HG02884 (cell line): ENCODE measurements around the gene DLX4.

ENCODE experiments used
- ATAC-seq: cut with Tn5 transposase; IDR thresholded peaks from one replicate; pipeline ENCODE4 v1.9.1; 2021; ENCODE audit warnings: mild to moderate bottlenecking, moderate library complexity; ENCODE audit not compliant: unreplicated experiment

Gene DLX4

DNA sequence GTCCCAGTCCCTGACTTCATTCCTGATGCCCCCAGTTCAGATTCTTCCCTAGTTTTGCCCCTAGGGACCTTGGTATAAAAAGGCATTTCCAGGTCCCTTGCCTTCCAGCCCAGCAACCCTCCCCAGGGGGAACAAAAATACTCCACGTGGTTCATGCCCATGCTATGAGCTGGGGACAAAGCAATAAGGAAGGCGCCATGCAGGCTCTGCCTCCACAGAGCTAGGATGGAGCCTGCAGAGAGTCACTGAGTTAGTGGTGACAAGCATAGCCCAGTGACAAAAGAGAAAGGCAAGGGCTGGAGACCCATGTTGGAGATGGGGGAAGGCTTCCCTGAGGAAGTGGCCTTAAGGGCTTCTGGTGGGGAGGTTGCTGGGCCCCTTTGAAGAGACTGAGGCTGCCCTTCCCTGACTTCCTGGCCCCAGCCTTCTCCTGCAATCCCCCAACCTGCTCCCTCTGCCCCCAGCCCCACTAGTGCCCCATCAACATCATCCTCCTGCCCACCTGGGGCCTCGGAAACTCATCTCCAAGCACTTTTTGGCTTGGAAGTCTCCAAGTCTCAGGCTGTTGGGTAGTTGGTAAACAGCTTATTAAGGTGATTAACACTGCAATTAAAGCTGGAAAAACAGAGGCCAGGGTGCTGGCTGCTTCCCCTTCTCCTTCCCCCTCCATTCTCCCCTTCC is 16.5 kb downstream of the DLX4 start:
- no peak for ATAC-seq

DNA sequence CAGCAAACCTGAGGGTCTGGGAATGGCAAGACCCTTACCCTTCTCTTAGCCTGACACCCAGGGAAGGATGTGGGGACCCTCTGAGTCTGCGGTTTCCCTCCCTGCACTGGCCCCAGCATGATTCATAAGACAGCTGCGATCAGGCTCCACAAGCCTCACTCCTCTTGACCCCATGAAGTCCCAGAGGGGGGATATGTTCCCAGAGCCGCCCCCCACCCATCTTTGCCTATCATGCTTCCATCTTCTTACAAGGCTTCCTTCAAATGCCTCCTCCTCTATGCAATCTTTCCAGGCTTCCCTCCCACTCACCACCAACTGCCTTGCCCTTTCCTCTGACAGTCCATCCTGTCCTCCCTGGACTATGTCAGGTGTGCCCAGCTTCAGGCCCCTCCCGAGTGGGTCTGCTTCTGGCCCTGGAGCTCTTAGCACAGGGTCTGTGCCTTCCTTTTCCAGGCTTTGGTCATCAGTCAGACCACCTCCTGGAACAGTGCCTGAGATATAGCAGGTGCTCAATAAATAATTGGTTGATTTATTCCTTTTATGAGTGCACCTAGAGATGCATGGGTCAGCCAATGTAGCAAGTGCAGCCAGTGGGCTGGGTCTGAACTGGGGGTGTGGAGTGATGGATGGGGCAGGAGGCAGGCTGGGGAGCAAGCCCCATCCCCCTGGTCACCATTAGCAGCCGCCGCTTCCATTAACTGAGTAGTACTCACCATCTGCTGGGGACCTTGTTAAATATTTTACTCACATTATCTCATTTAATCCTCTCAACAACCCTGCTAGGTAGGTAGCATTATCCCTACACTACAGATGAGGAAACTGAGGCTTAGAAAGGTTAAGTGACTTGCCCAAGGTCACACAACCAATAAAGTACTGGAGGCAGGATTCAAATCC is 17.7 kb downstream of the DLX4 start:
- no peak for ATAC-seq

DNA sequence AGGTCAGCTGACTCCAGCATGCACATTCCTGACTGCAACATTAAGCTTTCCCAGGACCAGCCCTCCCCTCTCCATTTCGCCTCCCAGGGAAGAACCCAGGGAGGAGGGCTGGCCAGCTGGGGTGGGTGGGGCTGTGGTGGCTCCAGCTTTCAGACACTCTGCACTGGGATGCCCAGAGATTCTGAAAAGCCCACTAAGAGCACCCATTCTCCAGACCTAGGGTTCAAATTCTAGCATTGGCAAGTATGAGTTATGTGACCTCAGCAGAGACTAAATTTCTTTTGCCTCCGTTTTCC is 18.2 kb downstream of the DLX4 start:
- no peak for ATAC-seq

DNA sequence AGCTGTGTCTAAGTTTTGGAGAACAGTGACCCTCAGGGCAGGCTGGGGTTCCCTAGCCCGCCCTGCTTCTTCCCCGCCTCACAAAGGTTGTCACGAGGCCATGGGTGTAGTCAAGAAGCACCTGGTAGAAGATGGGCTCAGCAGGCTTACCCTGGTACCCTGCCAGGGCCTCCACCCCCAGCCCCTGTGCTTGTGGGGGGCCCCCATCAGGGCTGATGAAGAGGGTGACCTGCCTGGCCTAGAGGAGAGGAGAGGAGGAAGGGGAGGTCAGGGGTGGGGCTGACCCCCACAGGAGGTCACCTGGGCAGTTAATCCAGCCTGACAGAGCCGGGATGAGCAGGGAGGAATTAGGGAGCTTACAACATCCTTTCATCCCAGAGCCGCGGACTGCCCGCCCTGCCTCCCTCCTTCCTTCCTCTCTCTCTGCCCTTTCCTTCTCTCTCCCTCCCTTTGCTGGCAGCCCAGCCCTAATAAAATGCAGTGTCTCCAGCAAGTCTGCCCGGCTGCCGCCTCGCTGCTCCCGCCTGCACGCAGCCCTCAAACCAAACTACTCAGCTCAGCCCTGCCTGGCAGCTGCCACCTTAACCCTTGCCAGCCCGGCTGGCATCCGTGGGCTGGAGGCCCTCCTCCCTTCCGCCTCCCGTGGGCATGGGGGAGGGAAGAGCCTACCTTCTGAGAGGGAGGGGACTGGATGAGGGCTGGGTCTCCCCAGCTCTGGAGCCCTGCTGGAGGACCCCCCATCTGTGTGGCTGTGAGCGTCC is 18.9 kb downstream of the DLX4 start:
- no peak for ATAC-seq

DNA sequence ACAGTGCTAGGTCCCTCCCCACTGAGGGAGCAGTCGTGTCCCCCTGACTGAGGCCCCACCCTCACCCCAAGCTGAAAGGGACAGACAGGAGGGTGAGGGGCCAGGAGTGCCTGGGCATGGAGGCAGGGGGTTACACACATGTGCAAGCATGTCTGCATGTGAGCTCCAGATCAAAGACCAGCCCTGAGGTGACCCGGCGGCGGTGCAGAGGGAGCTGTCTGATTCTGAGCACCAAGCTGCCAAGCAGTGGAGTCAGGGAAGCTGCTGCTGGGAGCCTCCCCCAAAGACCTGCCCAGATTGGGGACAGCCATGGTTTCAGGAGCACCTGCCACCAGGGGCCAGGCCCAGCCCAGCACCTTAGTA is 20.5 kb downstream of the DLX4 start:
- ATAC-seq, result no peak

DNA sequence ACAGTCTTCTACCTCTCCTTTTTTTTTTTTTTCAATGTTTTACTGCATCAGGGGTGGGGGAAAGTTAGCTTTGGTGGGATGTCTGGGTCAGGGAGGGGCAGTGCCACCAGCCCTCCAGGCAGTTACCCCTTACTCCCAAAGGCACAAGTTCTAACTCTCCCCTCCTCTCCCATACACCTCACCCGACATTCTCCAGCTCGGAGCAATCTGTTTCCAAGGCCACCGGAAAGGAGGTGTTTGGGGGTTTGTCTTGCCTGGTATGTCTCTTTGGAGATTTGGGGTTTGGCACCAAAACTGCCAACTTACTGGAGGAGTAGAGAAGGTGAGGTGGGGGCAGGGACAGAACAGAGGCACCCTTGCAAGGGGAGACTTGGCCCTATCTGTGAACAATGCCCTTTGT is 21.3 kb downstream of the DLX4 start:
- no peak for ATAC-seq

DNA sequence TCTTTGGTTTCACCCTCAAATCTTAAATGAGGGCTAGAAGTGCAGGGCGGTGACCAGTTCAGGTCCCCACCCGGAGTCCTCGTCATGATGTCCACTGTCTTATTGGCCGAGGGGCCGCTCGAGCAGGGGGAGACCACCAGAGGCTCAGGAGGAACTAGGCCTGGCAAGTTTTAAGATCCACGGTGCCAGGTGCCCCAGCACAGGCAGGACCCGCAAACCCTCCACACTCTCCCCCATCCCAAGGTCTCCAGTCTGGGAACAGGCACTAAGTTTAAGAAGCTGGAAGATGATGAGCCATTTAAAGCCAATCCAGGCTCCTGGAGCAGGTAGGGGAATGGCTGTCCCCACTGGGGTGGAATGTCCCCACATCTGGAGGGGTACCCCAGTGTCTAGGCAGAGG is 21.9 kb downstream of the DLX4 start:
- ATAC-seq, result no peak

- ATAC-seq, result no peak
Observed at GRCh38 chr17:49991409-49991808, 22.4 kb downstream of the DLX4 start.

- ATAC-seq, result no peak
Observed at GRCh38 chr17:49992191-49992932, 23.4 kb downstream of the DLX4 start.

DNA sequence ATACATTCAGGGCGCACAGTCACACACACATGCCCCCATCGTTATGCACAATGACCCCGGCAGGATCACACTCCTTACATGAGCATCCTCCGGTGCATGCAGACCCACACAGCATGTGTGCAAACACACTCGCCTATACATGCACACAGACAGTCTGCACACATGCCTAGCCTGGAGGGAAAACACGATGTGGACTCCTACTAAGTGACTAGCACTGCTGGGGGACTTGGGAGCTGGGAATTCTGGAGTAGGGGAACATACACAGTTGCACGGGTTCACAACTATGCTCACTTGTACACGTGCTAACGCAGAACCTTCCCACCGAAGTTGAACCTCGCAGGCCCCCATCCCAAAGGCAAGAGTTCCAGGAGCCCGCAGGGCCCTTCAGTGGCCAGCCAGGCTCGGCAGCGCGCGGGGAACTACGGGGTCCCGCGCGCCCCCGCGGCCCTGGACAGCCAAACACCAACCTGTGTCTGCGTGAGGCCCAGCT is 24.0 kb downstream of the DLX4 start:
- no peak for ATAC-seq

DNA sequence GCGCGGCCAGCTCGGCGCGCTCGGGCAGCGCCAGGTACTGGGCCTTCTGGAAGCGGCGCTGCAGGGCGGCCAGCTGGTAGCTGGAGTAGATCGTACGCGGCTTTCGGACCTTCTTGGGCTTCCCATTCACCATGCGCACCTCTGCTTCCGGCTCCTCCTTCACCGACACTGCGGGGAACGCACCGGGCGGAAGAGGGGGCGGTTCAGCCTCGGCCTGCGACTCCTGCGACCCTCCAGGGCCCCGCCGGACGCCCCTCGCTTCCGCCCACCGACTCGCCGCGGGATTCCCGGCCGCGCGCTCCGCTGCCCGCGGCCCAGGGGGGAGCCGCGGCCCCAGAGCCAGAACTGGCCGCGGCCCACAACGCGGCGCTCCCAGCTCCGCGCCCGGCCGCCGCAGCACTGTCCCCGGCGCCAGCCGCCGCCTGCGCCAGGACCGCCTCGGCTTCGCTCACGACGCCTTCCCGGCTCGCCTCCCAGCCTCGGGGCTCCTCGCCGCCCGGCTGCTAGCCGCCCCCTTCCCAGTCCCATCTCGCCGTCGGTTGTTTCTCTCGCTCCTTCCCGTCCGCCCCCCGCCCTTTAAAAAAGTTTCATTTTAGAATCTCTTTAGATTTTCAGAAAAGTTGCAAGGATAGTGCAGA is 24.6 kb downstream of the DLX4 start:
- ATAC-seq, result no peak

DNA sequence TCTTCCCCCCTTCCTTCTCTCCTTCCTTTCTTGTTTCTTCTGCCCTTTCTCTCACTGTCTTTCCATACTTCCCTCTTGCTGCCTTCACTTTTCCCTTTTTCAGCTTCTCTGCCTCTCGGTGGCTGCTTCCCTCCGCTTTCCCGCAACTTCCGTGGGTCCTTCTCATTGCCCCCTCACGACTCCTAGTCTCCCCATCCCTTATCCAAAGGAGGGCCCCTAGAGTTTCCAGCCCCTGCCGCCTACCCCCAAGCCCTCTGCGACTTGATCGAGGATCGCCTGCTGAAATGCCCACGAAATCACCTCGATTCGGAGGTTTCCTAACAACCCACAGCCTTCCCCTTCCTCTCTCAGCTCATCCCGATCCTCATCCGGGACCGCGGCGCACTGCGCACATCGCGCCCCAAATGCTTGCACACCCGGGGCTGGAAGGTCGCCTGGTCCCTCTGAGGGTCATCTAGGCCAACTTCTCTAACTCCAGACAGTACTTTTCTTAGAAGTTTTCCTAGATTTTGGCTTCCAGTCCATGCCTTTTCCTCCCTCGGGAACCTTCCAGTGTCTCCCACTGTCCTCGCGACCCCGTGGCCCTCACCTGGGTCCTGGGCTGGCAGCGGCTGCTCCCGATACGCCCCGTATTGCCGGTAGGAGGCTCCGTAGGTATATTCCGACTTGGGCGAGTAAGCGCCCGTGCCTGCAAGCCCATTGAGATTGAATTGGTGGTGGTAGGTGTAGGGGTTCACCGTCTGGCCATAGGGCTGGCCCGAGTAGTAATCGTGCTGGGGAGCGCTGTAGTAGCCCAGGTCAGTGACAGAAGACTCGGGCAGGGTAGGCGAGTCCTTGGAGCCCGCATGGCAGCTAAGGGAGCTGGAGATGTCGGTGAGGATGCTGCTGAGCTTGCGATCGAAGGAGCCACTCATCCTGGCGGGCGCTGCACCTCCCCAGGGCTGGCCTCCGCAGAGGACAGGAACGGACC is 25.4 kb downstream of the DLX4 start:
- ATAC-seq, result no peak

DNA sequence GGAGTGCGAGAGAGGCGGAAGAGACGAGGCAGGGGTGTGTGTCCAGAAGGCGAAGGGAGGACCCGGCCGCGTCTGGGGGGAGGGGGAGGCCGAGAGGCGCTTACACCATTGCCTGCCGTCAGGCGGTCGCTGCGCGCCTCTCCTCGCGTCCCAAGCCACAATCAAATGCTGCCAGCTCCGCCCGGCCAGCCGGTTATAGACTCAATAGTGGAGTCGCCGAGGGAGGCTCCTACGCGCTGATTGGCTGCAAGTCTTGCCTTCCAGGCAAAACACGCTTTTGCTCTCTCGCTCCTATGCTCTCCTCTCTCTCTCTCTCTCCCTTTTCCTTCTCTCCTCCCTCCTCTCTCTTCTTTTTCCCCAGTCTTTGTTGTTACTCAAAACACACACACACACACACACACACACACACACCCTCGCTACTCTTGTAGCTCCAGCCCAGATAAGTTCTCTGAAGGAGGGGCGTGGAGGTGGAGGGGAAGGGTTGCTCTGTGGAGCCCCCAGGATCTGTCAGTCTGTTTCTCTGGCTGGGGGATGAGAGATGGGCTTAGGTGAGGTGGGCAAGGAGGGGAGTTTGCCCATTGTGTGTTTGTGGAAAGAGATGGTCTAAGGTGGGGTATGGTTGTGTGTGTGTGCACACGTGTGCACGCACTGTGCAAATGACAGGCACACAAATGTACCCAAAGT is 26.2 kb downstream of the DLX4 start, which contains the start of gene DLX3:
TSS of gene DLX3 (minus strand) at position 170 of the 684 bp plus-strand sequence. CDS start 226 bp downstream, outside the sequence.
- no peak for ATAC-seq

DNA sequence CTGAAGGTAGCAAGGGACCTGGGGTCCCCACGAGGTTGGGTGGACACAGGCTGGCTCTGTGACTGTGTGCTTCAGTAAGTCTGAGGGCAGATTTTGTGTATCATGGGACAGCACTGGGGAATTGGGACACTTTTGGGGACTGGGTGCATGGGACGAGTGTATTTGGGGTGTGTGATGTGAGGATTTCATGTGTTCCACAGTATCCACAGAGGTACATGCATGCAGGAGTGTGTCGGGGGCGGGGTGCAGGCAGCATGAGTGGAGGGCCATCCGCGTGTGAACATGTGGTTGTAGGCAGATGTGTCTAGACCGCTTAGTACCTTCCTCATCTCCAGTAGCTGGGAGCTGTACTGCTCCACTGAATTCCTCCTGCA is 27.1 kb downstream of the DLX4 start:
- ATAC-seq, result no peak

GRCh38 chr17:49996495-49997300 is 27.7 kb downstream of the DLX4 start:
- ATAC-seq, result no peak

GRCh38 chr17:49997301-49997650 is 28.3 kb downstream of the DLX4 start:
- no peak for ATAC-seq

DNA sequence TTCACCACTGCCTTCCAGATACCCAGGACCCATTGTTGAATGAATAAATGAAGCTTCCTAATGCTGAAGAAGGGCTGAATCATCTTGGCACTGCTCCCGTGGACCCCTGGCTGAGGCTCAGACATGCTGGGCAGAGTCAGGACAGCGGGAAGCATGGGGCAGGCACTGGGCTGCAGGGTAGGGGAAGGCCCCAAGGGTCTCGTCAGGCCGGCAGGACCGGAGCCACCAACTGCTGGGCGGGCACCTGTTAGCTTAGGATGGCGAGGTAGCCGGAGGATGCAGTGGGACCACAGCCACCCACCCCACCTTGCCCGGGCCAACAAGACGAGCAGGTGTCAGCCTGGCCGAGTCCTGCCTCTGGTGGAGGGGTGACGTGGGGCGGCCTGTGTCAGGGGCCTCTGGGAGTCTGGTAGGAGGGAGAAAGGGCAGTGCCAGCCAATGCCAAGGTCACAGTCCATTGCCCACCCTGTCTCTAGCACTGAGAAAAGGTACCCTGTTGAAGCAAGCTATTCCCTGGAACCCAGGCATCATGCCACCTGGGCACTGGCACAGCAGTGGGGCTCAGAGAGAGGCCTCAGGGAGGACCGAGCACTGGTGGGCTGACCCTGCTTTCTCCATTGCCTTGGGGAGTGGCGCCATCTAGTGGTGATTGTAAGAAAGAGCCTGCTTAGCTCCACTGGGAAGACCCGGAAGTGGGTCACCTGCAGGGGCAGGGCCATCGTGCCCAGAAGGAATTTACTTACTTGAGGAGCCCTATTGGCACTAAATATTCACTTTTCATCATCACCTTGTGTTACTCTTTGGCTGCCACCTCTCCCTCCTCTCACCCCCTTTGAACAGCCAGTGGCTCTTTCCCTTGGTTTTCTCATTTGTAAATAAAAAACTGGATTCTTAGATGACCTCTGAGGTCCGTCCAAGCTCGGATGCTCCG is 29.0 kb downstream of the DLX4 start:
- ATAC-seq, result no peak
